ENCODE measurements around the gene TMEM184B.

Gene TMEM184B

GRCh38 chr22:38295863-38296262 lies 23.1 kb upstream of the TMEM184B start:
- H3K27ac ChIP-seq (ENCODE audit: low read depth, low read length) = no peak overlapping the region
- no peak for TF ChIP-seq CTCF (IDR thresholded peaks at IDR 0.05; ENCODE audit: insufficient read depth, low read length, poor library complexity, severe bottlenecking)
- TF ChIP-seq EZH2phosphoT487 (conservative IDR thresholded peaks at IDR 0.05; ENCODE audit: low read length) = no peak
- H3K27me3 ChIP-seq (ENCODE audit: low read length) = no peaks in the 10 kb centered on the region
- H3K36me3 ChIP-seq (ENCODE audit: low read length) = no peaks in the 10 kb centered on the region
- no peaks in the 10 kb centered on the region for H4K20me1 ChIP-seq (ENCODE audit: low read depth, low read length)
- no peak overlapping the region for H3K4me2 ChIP-seq (ENCODE audit: low read depth, low read length, poor library complexity, severe bottlenecking)
- H3K9ac ChIP-seq (ENCODE audit: low read length) = no peak overlapping the region
- H3K79me2 ChIP-seq (ENCODE audit: insufficient read depth, low read length) = no peaks in the 10 kb centered on the region
- H3K9me2 ChIP-seq (replicated peaks; ENCODE audit: insufficient read depth, low read length) = no peaks in the 10 kb centered on the region
- H3K4me3 ChIP-seq (ENCODE audit: insufficient read depth, low read length, poor library complexity, severe bottlenecking) = no peak overlapping the region
- H3F3A ChIP-seq (ENCODE audit: insufficient read depth) = no peaks in the 10 kb centered on the region
- H3K9me3 ChIP-seq (ENCODE audit: insufficient read depth, low read length) = no peaks in the 10 kb centered on the region
- H2AFZ ChIP-seq (ENCODE audit: low read depth, low read length, severe bottlenecking) = no peak overlapping the region

GRCh38 chr22:38295339-38295738 lies 22.5 kb upstream of the TMEM184B start:
- no peaks in the 10 kb centered on the region for H3K9me2 ChIP-seq (replicated peaks; ENCODE audit: insufficient read depth, low read length)
- no peaks in the 10 kb centered on the region for H3K79me2 ChIP-seq (ENCODE audit: insufficient read depth, low read length)
- H3K9me3 ChIP-seq (ENCODE audit: insufficient read depth, low read length) = no peaks in the 10 kb centered on the region
- H3K9ac ChIP-seq (ENCODE audit: low read length) = no peak overlapping the region
- no peaks in the 10 kb centered on the region for H3K27me3 ChIP-seq (ENCODE audit: low read length)
- H4K20me1 ChIP-seq (ENCODE audit: low read depth, low read length) = no peaks in the 10 kb centered on the region
- no peak overlapping the region for H2AFZ ChIP-seq (ENCODE audit: low read depth, low read length, severe bottlenecking)
- no peaks in the 10 kb centered on the region for H3K36me3 ChIP-seq (ENCODE audit: low read length)
- TF ChIP-seq CTCF (IDR thresholded peaks at IDR 0.05; ENCODE audit: insufficient read depth, low read length, poor library complexity, severe bottlenecking) = no peak
- TF ChIP-seq EZH2phosphoT487 (conservative IDR thresholded peaks at IDR 0.05; ENCODE audit: low read length) = no peak
- H3F3A ChIP-seq (ENCODE audit: insufficient read depth) = no peaks in the 10 kb centered on the region
- H3K27ac ChIP-seq (ENCODE audit: low read depth, low read length) = no peak overlapping the region
- no peak overlapping the region for H3K4me2 ChIP-seq (ENCODE audit: low read depth, low read length, poor library complexity, severe bottlenecking)
- no peak overlapping the region for H3K4me3 ChIP-seq (ENCODE audit: insufficient read depth, low read length, poor library complexity, severe bottlenecking)

- H3K79me2 ChIP-seq (ENCODE audit: insufficient read depth, low read length) = no peaks in the 10 kb centered on the region
- no peaks in the 10 kb centered on the region for H3K9me2 ChIP-seq (replicated peaks; ENCODE audit: insufficient read depth, low read length)
- H4K20me1 ChIP-seq (ENCODE audit: low read depth, low read length) = no peaks in the 10 kb centered on the region
- H3K4me2 ChIP-seq (ENCODE audit: low read depth, low read length, poor library complexity, severe bottlenecking) = no peak overlapping the region
- no peak overlapping the region for H2AFZ ChIP-seq (ENCODE audit: low read depth, low read length, severe bottlenecking)
- no peaks in the 10 kb centered on the region for H3F3A ChIP-seq (ENCODE audit: insufficient read depth)
- no peaks in the 10 kb centered on the region for H3K36me3 ChIP-seq (ENCODE audit: low read length)
- H3K27me3 ChIP-seq (ENCODE audit: low read length) = no peaks in the 10 kb centered on the region
- H3K9me3 ChIP-seq (ENCODE audit: insufficient read depth, low read length) = no peaks in the 10 kb centered on the region
- H3K27ac ChIP-seq (ENCODE audit: low read depth, low read length) = no peak overlapping the region
- no peak for TF ChIP-seq CTCF (IDR thresholded peaks at IDR 0.05; ENCODE audit: insufficient read depth, low read length, poor library complexity, severe bottlenecking)
- no peak for TF ChIP-seq EZH2phosphoT487 (conservative IDR thresholded peaks at IDR 0.05; ENCODE audit: low read length)
- no peak overlapping the region for H3K4me3 ChIP-seq (ENCODE audit: insufficient read depth, low read length, poor library complexity, severe bottlenecking)
- no peak overlapping the region for H3K9ac ChIP-seq (ENCODE audit: low read length)
Observed at GRCh38 chr22:38294193-38294592, 21.4 kb upstream of the TMEM184B start.

Data from SU-DHL-6 (cell line).